T47D (cell line): Measurements from ENCODE around the gene EN2.
"Not testable (repeated sequence)": the region's sequence is repeated elsewhere in the genome, so short reads cannot be mapped to it uniquely, and the experiment has no call there.

Experiments
- DNase-seq, 2 experiments: peaks; one replicate each; pipeline versions ENCODE4 v3.0.0 to v3.0.0-alpha.2; 2011 to 2012; ENCODE audit warnings: low read depth in 1 of 2, low spot score in 1 of 2
- JUND ChIP-seq: IDR thresholded peaks from 2 replicates; pipeline ENCODE4 v1.6.1; 2012; ENCODE audit warnings: low read depth
- in situ Hi-C: cut with HindIII; loops from 2 replicates; pipeline ENCODE4 v1.10.0; 2016; ENCODE audit warnings: low sequenced_read_pairs, low pct_unique_long_range_greater_than_20kb

The EN2 gene

DNA sequence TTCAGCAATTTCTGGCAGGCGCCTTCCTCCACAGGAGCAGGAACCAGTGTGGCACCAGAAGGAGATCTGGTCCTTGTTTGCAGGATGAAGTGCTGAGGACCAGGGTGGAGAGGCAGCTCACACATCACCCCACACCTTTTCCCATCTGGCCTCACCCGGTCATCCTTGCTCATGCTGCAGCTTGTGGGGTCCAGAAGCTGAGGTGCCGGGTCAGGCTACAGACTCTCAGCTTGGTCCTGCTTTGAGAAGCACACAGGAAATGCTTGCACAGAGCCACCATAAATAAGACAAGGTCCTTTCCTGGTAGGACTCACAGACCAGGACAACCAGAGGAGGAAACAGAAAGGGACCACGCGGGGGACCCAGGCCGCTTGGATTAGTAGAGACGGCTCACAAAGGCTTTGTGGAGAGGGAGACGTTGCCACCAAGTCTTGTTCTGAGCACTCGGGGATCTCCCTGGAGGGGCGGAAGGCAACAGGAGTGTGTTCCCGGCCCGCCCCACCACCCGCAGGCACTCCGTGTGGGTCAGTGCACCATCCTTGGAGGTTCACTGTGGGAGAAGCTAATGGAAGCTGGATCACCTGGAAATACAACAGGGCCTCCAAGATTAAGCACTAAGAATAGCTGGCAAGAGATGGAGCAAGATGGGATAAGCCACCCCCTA is 29.6 kb upstream of the EN2 start:
- TF ChIP-seq JUND = no peak
- in situ Hi-C loops = no loop called here
- no peak for DNase-seq

DNA sequence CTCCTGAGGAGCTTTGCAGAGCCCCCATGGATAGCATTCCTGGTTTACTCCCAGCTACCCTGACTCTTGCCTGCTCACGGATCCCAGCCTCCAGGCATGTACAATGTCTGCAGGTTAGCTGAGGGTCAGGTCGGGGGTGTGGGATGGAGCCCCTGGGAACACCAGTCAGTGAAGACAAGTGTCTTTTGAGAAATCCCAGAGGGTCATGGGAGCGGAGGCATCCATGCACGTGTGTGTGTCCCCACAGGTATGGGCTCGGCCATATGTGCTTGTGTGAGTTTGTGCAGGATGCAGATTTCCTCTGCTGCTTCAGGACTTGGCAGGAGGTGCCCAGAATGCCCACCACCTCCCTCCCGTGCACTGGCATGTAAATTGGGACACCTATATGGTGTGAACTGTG is 28.3 kb upstream of the EN2 start:
- TF ChIP-seq JUND = no peak
- DNase-seq = no peak
- in situ Hi-C loops = no loop called here

DNA sequence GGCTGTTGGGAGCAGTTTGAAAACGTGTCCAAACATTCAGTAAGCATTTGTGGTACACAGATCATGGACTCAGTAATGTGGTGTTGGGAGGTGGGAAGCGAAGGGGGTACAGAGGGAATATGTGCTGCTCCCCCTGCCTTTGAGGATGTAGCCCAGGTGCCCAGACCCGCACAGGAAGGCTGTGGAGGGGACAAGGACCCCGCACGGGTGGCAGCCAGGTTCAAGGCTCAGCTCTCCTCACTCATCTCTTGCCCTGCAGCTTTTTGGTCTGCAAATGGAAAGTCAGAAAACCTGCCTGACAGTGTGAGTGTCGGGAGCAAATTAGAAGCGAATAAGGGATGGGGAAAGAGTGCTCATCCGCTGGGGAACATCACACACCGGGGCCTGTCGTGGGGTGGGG is 27.3 kb upstream of the EN2 start:
- no peak for DNase-seq
- in situ Hi-C loops = no loop called here
- no peak for TF ChIP-seq JUND

DNA sequence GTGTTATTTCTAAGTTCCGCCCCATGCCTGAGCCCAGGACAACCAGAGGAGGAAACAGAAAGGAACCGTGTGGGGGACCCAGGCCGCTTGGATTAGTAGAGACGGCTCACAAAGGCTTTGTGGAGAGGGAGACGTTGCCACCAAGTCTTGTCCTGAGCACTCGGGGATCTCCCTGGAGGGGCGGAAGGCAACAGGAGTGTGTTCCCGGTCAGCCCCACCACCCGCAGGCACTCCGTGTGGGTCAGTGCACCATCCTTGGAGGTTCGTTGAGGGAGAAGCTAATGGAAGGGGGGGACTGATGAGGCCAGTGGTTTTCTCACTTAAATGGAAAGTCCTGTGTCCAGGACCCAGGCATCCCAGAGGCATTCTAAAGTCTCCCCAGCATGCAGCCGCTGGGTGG is 26.7 kb upstream of the EN2 start:
- in situ Hi-C loops = no loop called here
- no peak for TF ChIP-seq JUND
- no peak for DNase-seq

DNA sequence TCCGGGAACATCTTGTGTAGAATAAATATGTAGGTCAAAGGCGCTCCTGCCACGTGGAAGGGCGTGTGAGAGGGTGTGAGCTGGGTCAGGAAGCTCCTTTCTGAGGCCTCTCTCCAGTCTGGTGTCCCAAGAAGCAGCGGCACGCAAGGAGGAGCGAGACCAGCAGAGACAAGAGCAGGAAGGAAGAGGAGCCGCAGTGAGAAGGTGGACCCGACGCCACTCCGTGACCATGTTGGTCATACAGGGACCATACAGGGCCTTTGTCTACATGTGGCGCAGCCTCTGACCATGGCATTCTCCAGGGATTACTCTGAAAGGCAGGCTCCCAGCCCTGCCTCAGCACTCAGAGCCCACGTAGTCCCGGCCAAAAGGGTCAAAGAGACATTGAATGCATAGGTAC is 26.2 kb upstream of the EN2 start:
- TF ChIP-seq JUND = no peak
- in situ Hi-C loops = no loop called here
- no peak for DNase-seq

DNA sequence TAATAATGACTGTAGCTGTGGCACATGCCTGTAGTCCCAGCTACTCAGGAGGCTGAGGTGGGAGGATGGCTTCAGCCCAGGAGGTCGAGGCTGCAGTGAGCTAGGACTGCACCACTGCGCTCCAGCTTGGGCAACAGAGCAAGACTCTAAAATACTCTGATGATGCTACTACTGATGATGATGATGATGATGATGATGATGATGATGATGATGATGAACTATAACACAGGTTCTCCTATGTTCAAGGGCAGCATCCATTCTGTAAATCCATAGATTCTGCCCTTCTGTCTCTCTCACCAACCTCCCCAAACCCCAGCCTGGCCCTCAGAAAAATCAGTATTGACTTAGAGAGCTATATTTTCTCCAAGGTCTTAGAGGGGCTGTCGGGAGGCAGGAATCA is 22.8 kb upstream of the EN2 start:
- in situ Hi-C loops = no loop called here

DNA sequence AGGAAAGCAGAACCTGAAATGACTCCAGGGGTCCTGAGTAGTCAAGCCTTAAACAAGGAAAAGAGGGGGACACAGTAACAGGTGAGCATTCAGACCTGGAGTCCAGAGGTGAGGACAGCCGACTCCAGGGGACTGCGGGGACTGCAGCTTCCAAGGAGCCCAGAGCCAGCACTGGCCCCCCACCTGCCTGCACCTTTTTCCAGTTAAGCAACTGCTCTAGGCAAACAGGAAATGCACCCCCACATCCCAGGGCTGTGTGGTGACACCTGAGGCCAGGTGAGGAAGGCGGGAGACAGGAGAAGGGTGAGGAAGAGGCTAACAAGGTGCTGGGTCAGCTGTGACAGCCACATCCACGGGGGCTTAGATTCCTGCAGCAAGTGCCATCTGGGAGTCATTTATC is 20.1 kb upstream of the EN2 start:
- in situ Hi-C loops = no loop called here
- no peak for TF ChIP-seq JUND
- no peak for DNase-seq

More for the DNA sequence above, 22.8 kb upstream of the EN2 start:
- no peak for DNase-seq
- no peak for TF ChIP-seq JUND

DNA sequence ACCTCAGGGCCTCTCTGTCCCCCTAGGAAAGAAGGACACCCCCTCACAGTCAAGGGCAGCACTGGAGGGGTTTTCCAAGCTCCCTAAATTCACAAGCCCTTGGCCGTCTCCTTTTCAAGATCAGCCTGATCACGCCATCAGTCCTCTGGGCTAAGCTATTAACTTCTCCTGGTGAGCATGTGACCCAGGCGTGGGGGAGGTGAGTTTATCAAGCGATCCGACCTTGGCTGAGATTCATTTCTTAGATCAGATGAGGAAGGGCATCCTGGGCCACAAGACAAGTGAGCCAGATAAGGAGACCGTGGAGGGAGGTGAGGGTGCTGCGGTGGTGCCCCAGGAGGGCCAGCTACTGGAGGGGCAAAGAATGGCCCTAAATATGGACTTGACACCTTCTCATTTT is 19.2 kb upstream of the EN2 start:
- in situ Hi-C loops = no loop called here
- no peak for TF ChIP-seq JUND
- DNase-seq = no peak

DNA sequence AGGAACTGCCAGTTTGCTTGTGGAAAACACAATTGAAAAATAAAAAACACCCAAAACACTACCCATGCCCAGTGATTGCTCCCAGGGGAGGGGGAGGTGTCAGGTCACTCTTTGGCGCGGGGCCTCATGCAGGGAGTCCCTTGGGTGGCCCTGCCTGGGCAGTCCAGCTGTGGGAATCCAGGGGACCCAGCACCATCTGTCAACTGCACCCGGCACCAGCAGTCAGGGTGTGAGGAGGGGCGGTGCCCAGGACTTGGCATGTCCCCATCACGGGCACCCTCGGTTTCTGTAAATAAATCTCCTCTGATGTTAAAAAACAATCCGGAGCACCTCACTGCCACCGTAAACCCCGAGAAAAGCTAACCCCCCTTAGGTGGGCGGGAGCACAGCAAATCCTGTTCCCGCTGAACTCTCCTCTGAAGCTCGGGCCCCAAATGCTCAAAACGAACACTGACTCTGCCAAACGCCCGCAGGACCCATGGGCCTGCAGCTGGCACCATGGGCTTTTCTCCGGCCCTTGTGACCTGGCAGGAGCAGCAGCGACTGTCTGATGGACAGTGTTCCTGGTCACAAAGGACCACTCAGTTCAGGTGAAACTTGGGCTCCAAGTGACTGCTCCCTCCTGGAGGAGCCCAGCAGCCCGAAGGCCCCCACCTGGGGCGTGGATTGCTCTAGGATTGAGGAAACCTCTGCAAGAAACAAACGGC is 18.5 kb upstream of the EN2 start:
- TF ChIP-seq JUND = no peak
- no peak for DNase-seq
- in situ Hi-C loops = no loop called here

DNA sequence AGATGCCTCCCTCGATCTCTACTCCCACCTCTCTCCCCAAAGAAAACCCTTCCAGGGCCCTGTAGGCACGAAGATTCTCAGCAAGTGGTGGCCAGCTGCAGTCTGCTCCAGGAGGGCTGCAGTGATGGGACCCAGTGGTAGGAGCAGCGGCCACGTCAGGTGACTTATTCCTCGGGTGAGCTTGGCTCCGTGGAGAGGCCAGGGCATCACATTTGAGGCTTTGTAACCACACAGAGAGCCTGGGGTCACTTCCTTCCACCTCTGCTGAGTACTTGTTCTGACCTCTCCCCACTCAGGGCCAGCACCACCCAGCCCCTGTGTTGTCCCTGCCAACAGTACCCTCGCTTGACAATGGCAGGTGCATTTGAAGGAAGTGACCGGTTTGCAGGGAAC is 17.9 kb upstream of the EN2 start:
- no peak for TF ChIP-seq JUND
- no peak for DNase-seq
- in situ Hi-C loops = no loop called here

DNA sequence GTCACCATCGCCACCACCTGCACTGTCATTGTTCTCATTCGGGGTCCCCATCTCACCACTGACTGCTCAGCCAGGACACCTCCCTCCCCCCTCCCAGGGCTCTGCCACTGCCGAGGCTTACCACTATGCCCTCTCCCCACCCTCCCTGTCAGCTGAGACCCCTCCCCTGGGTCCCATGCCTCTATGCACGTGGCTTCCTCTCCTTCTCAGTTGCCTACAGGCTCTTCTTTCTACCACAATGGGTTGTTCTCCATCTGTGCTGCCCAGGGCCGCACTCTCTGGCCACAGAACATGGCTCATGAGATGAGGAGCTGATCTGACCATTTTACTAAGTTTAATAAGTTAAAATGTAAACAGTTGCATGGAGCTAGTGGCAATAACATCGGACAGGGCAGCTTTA is 16.1 kb upstream of the EN2 start:
- no peak for TF ChIP-seq JUND
- in situ Hi-C loops = no loop called here
- no peak for DNase-seq

DNA sequence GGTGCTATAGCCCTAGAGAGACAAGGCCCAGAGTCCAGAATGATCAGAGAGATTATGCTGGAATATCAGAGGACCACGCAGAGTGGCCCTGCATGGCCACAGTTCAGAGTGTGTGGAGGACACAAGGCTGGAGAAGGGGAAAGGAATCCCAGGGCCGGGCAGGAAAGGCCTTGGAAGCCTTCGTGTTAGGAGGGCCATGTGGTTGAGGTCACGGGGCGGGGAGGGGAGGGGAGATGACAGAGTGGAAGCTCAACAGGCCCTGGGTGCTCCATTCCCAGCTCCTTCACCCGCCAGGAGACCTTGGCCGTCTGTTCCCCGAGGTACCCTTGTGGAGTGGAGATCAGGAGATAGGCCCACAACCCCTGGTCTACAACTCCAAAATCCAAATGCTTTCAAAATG is 13.2 kb upstream of the EN2 start:
- no peak for TF ChIP-seq JUND
- no peak for DNase-seq
- in situ Hi-C loops = no loop called here

DNA sequence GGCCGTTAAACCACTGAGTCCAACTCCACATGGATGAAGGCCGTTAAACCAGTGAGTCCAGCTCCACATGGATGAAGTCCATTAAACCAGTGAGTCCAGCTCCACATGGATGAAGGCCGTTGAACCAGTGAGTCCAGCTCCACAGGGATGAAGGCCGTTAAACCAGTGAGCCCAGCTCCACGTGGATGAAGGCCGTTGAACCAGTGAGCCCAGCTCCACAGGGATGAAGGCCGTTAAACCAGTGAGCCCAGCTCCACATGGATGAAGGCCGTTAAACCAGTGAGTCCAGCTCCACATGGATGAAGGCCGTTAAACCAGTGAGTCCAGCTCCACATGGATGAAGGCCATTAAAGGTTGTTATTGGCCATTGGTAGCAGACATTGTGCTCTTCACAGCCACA is 12.3 kb upstream of the EN2 start:
- in situ Hi-C loops = not testable (repeated sequence)
- DNase-seq = peak in 1 of 2 experiments; percentile 63

DNA sequence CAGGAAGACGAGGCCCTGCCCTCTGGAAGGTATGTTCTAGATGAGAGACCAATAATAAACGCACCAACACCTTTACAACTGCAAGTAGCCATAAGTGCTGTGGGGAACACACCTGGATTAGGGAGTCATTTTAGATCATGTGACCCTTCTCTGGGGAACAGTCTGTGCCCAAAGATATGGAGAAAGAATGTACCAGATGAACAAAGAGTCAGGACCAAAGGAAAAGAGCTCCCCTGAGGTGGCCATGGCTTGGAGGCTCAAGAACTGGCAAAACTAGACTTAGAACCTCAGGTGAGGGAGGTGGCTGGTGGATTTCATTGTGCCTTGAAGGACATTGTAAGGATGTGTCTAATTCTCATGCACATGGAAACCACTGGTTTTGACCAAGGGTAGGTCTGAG is 10.3 kb upstream of the EN2 start:
- in situ Hi-C loops = no loop called here
- no peak for TF ChIP-seq JUND
- DNase-seq = no peak
